Mucosa of rectum (tissue), 2 donors: ENCODE measurements around the gene LRCH4.

Experiments
- H3K27ac ChIP-seq, 2 donors: one replicate each; pipeline ENCODE4 v1.7.0; 2013; ENCODE audit warnings: inconsistent platforms in 2 of 2, low read depth in 2 of 2, low read length in 2 of 2
- H3K27me3 ChIP-seq, 2 donors: one replicate each; pipeline ENCODE4 v1.7.0; 2013; ENCODE audit warnings: low read length in 2 of 2; ENCODE audit not compliant: control insufficient read depth in 2 of 2, insufficient read depth in 2 of 2
- H3K36me3 ChIP-seq, 2 donors: one replicate each; pipeline ENCODE4 v1.7.0; 2013; ENCODE audit warnings: low read length in 2 of 2; ENCODE audit not compliant: control insufficient read depth in 2 of 2, insufficient read depth in 2 of 2
- H3K4me1 ChIP-seq, 2 donors: one replicate each; pipeline ENCODE4 v1.7.0; 2013; ENCODE audit warnings: low read length in 2 of 2, mild to moderate bottlenecking in 1 of 2; ENCODE audit not compliant: control insufficient read depth in 2 of 2, insufficient read depth in 2 of 2
- H3K4me3 ChIP-seq, 2 donors: one replicate each; pipeline ENCODE4 v1.7.0; 2013; ENCODE audit warnings: low read length in 2 of 2
- H3K9ac ChIP-seq, 2 donors: one replicate each; pipeline ENCODE4 v1.7.0; 2013; ENCODE audit warnings: low read length in 2 of 2, low read depth in 1 of 2, mild to moderate bottlenecking in 1 of 2
- H3K9me3 ChIP-seq, 2 donors: one replicate each; pipeline ENCODE4 v1.7.0; 2013; ENCODE audit warnings: low read length in 2 of 2; ENCODE audit not compliant: control insufficient read depth in 2 of 2
- donor health status: healthy.
- donor health status: Normal muscosa, but diverticular disease.

The LRCH4 gene

DNA sequence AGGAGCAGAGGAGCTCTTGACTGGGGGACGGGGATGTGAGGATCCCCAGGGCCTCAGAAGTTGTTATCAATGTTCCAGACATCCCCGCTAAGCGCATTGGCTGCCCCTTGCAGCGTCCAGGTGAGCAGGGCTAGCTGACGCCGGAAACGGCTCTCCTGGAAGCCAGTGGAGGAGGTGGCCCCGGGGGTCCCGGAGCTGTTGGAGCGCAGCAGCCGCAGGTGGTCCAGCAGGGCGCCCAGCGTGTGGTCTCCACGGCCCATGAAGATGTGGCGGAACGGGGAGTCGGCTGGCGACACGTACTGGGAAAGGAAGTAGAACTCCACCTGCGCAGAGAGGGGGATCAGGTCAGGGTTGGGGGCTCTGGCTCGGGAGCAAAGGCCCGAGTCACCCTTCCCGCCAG lies 34.9 kb upstream of the LRCH4 start:
- no peaks in the 10 kb centered on the region for H3K36me3 ChIP-seq
- no peaks in the 10 kb centered on the region for H3K9me3 ChIP-seq
- H3K27ac ChIP-seq = no peak overlapping the region
- no peak overlapping the region for H3K4me3 ChIP-seq
- no peak overlapping the region for H3K9ac ChIP-seq
- no peaks in the 10 kb centered on the region for H3K4me1 ChIP-seq
- H3K27me3 ChIP-seq = peaks cover 0 to under 1% of the 10 kb centered on the region in 2 donors

DNA sequence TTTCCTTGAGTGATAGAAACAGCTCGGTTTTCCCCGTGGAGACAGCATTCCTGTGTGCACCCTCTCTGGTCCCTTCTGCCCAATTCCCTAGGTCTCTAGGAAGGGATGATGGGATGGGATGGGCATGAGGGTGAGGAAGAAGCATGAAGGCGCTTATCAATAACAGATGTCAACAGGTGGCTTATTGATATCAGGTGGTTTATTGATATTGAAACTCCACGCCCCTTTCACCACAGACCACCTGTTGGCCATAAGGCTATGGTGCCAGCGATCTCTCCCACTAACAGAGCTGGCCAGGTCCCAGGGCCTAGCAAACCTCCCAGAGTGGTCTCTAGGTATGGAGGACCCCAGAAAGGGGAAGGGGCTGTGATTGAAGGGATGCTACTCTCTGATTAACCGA lies 34.3 kb upstream of the LRCH4 start:
- no peak overlapping the region for H3K27ac ChIP-seq
- H3K4me3 ChIP-seq = no peak overlapping the region
- H3K9me3 ChIP-seq = no peaks in the 10 kb centered on the region
- H3K36me3 ChIP-seq = no peaks in the 10 kb centered on the region
- no peak overlapping the region for H3K9ac ChIP-seq
- no peaks in the 10 kb centered on the region for H3K27me3 ChIP-seq
- no peaks in the 10 kb centered on the region for H3K4me1 ChIP-seq

DNA sequence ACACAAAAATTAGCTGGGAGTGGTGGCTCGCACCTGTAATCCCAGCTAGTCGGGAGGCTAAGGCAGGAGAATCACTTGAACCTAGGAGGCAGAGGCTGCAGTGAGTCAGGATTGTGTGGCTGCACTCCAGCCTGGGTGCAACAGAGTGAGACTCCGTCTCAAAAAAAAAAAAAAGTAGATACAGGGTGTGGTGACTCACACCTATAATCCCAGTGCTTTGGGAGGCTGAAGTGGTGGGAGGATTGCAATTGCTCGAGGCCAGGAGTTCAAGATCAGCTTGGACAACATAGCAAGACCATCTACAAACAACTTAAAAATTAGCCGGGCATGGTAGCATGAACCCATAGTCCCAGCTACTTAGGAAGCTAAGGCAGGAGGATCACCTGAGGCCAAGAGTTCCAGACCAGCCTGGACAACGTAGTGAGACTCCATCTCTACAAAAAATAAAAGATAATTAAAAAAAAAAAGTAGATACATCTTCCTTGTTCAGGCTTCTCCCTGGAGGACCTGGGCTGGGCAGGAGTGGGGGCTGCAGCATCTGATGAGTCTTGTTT lies 28.5 kb upstream of the LRCH4 start:
- H3K9me3 ChIP-seq = no peaks in the 10 kb centered on the region
- peaks cover 8 to 9% of the 10 kb centered on the region in 2 donors for H3K4me1 ChIP-seq
- no peaks in the 10 kb centered on the region for H3K27me3 ChIP-seq
- H3K9ac ChIP-seq = no peak overlapping the region
- H3K27ac ChIP-seq = no peak overlapping the region
- H3K4me3 ChIP-seq = no peak overlapping the region
- no peaks in the 10 kb centered on the region for H3K36me3 ChIP-seq

DNA sequence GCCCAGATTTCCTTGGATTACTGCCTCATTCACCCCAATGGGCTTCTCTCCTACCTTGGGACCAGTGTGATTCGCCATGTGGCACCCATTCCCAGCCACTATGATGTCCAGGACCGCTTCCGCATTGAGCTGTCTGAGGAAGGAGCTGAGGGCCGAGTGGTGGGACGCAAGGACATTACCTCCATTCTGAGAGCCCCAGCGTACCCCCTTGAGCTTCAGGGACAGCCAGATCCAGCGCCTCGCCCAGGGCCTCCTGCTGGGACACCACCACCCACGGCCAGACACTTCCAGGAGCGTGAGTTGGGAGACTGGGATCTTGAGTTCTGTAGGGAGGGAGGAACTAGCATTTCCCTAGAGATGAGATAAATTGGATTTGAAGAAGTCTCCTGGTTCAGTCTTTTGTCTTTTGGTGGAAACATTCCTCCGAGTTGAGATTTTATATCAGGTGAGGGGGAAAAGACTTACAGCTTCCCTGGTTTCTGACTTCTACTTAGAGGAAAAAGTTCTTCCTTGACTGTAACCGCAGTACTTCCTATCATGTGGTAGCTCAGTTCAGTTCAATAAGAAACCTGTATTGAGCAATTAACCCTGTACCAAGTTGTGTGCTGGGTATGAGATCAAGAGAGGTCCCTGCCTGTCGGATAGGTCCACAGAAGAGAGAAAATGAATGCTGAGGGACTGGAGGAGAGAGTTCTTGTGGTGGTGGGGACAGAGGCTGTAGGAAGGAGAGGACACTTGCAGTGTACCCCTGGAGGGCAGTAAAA lies 27.7 kb upstream of the LRCH4 start:
- Histone ChIP-seq H3K4me1 (peaks cover 8 to 9% of the 10 kb centered on the region in 2 donors), H3K4me3 (peak overlapping the region; percentile 90 to 91), H3K36me3 (no peaks in the 10 kb centered on the region), H3K27ac (no peak overlapping the region), H3K27me3 (no peaks in the 10 kb centered on the region), H3K9ac (peak overlapping the region in 1 of 2 donors; percentile 17), H3K9me3 (no peaks in the 10 kb centered on the region)

DNA sequence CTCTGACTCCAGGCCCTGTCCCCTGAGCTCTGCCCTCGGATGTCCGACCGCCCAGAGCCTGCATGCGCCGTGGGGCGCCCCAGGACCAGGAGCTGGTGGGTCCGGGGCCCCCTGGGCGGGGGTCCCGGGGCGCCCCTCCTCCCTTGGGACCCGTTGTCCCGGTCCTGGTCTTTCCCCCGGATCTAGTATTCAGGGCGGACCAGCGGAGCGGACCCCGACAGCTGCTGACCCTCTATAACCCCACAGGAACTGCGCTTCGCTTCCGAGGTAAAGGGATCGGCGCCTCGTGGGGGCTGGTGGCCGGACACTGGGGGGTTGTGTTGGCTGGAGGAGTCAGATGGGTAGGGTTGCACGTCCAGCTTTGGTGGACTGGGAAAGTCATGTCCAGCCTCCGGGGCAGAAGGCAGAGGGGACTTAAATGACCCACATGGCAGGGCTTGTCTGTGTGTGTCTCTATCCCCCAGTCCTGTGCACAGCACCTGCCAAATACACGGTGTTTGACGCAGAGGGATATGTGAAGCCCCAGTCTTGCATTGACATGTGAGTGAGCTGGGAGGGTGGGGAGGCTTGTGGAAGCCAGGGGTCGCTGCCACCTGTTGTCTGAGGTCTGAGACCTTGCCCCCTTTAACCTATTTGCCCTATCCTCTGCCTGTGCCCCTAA lies 26.9 kb upstream of the LRCH4 start:
- Histone ChIP-seq H3K27ac (peak overlapping the region; percentile 94 to 95), H3K9me3 (no peaks in the 10 kb centered on the region), H3K4me1 (peaks cover 8 to 9% of the 10 kb centered on the region in 2 donors), H3K27me3 (no peaks in the 10 kb centered on the region), H3K9ac (peak overlapping the region; percentile 65 to 94), H3K36me3 (no peaks in the 10 kb centered on the region), H3K4me3 (peak overlapping the region; percentile 90 to 91)

DNA sequence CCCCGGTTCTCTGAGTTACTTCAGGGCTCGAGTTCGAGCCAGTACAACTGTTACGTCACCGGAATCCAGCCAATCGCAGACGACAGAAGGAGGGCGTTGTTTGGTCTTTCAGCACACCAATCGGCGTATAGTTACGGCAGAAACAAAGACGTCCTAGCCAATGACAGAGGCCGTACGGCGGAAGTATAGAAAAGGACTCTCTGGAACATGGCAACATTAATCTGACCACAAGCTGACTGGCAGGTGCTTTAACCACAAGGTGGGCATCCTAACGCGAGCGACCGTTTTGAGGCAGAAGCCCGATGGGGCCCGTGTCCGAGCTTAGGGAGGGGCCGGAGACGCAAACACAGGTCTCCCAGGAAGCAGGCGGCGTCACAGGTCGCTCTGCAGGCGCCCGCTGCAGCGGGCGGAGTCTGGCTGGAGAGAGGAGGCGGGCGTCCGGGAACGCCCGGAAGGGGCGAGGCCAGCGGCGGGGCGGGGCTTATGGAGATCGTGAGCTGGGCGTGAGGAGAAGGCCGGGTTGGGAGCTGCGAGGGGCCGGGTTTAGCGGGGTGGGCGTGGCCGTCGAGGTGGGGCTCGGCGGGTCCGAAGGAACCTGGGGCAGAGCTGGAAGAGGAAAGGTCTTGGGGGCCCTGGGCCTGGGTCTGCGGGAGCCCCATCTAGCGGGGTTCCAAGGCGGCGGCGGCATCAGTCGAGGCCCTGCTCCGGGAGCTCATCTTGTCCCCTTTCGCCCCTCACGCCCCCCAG lies 26.2 kb upstream of the LRCH4 start, which contains the start of gene MOSPD3:
Gene MOSPD3 (plus strand): TSS at position 558 of the 747 bp plus-strand sequence. CDS start 252 bp downstream, outside the sequence.
- no peaks in the 10 kb centered on the region for H3K36me3 ChIP-seq
- H3K4me3 ChIP-seq = peak within 1 kb of the TSS; percentile 90 to 91
- peak within 1 kb of the TSS; percentile 94 to 95 for H3K27ac ChIP-seq
- no peaks in the 10 kb centered on the region for H3K9me3 ChIP-seq
- H3K27me3 ChIP-seq = no peaks in the 10 kb centered on the region
- H3K4me1 ChIP-seq = peaks cover 8 to 9% of the 10 kb centered on the region in 2 donors
- peak within 1 kb of the TSS; percentile 94 to 95 for H3K9ac ChIP-seq

DNA sequence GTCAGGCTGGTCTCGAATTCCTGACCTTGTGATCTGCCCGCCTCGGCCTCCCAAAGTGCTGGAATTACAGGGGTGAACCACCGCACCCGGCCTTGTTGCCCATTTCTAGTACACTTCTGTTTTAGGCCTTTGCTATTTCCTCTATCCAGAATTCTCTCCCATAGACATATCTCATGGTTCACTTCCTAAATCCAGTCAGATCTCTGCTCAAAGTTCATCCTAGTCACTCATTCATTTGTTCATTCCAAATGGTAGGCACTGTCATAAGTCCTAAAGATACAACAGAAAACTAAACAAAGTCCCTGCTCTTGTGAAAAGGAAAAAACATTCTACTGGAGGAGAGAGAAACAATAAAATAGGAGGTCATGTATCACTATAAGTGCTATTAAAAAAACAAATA lies 24.0 kb upstream of the LRCH4 start:
- Histone ChIP-seq H3K9ac (no peak overlapping the region), H3K4me1 (peaks cover 12 to 16% of the 10 kb centered on the region in 2 donors), H3K4me3 (no peak overlapping the region), H3K27me3 (no peaks in the 10 kb centered on the region), H3K27ac (no peak overlapping the region), H3K9me3 (no peaks in the 10 kb centered on the region), H3K36me3 (no peaks in the 10 kb centered on the region)

DNA sequence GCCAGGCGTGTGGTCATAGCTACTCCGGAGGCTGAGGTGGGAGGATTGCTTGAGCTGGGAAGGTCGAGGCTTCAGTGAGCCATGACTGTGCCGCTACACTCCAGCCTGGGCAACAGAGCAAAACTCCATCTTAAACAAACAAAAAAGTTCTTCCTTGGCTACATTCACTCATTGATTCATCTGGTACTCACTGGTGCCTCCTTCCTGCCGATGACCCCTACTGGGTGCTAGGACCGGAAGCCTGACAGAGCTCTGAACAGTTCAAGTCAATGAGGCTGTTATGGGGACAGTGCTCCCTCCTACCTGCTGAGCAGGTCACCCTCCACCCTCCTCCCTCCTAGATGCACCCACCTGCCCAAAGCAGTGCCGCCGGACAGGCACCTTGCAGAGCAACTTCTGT lies 21.2 kb upstream of the LRCH4 start:
- Histone ChIP-seq H3K9ac (no peak overlapping the region), H3K27me3 (no peaks in the 10 kb centered on the region), H3K9me3 (no peaks in the 10 kb centered on the region), H3K4me1 (peaks cover 15 to 17% of the 10 kb centered on the region in 2 donors), H3K36me3 (no peaks in the 10 kb centered on the region), H3K4me3 (no peak overlapping the region), H3K27ac (no peak overlapping the region)

DNA sequence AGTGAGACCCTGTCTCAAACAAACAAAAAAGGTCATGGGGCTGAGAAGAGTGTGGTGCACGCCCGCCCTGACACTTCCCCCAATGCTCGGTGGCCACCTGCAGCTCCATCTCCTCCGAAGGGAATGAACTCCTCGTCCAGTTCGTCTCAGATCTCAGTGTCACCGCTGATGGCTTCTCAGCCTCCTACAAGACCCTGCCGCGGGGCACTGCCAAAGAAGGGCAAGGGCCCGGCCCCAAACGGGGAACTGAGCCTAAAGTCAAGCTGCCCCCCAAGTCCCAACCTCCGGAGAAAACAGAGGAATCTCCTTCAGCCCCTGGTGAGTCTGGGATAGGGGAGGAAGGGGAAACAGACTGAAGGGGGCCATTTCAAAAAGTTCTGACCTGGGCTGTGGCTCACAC lies 20.4 kb upstream of the LRCH4 start:
- no peak overlapping the region for H3K9ac ChIP-seq
- no peaks in the 10 kb centered on the region for H3K27me3 ChIP-seq
- H3K27ac ChIP-seq = no peak overlapping the region
- H3K36me3 ChIP-seq = no peaks in the 10 kb centered on the region
- no peaks in the 10 kb centered on the region for H3K9me3 ChIP-seq
- peaks cover 17 to 18% of the 10 kb centered on the region in 2 donors for H3K4me1 ChIP-seq
- H3K4me3 ChIP-seq = no peak overlapping the region
